Esophagus squamous epithelium (tissue), 5 donors: ENCODE data around the gene ZBBX. TPM values are rescaled to one million over a fixed set of nuclear protein-coding genes. Genes with fewer than 3 reads are reported as not detected.

Source experiments
- DNase-seq: peaks from one replicate; lab custom pipeline; 2025; lab: John Stamatoyannopoulos, UW
- H3K27ac ChIP-seq, 4 donors: fragments of 200-600 bp; sonication (generic); one replicate each; pipeline ENCODE4 v1.5.1; 2016 to 2019; ENCODE audit warnings: mild to moderate bottlenecking in 1 of 4
- H3K27me3 ChIP-seq, 4 donors: fragments of 200-600 bp; sonication (generic); 1 replicate in 3 of 4; 2 replicates in 1 of 4; pipeline versions ENCODE4 v1.5.1 to v1.6.0; 2017 to 2021; ENCODE audit warnings: antibody characterized with exemption in 1 of 4
- H3K36me3 ChIP-seq, 3 donors: fragments of 200-600 bp; sonication (generic); one replicate each; pipeline ENCODE4 v1.5.1; 2016 to 2019
- H3K4me1 ChIP-seq, 3 donors: fragments of 200-600 bp; sonication (generic); one replicate each; pipeline ENCODE4 v1.5.1; 2017 to 2019
- H3K4me3 ChIP-seq, 4 donors: fragments of 200-600 bp; sonication (generic); 1 replicate in 3 of 4; 2 replicates in 1 of 4; pipeline ENCODE4 v1.5.1; 2016 to 2019; ENCODE audit warnings: mild to moderate bottlenecking in 2 of 4, moderate library complexity in 1 of 4
- H3K9me3 ChIP-seq, 3 donors: fragments of 200-600 bp; sonication (generic); one replicate each; pipeline ENCODE4 v1.5.1; 2016 to 2019
- CTCF ChIP-seq, 6 experiments: fragments of 450-650 bp in 4 of 6; fragments of 200-600 bp in 2 of 6; sonication (generic) in 2 of 6; IDR thresholded peaks; one replicate each; pipeline ENCODE4 v1.5.1; 2016 to 2019; ENCODE audit warnings: antibody characterized with exemption in 6 of 6, mild to moderate bottlenecking in 4 of 6, moderate library complexity in 4 of 6
- POLR2A ChIP-seq, 4 donors: fragments of 450-650 bp; IDR thresholded peaks; one replicate each; pipeline ENCODE4 v1.6.1; 2017; ENCODE audit warnings: antibody characterized with exemption in 4 of 4, mild to moderate bottlenecking in 4 of 4, moderate library complexity in 3 of 4
- WGBS, 2 donors: methylation state at CpG; one replicate each; pipeline ENCODE4 v1.1.5; 2018; 5-methylcytosine and 5-hydroxymethylcytosine counted together
- intact Hi-C: fragments of 100-400 bp; cut with DNase I; formaldehyde crosslinking; loops from one replicate; pipeline ENCODE4 v1.15.0; 2022
- total RNA-seq, 4 donors: library from RNA; depleted of rRNA; stranded (reverse); fragments of >200 nt; gene quantifications; one replicate each; pipeline ENCODE4 v1.1.0, GENCODE V29; 2016
- donor health status: DM: yes; HTN: yes; CAD: no.

ZBBX gene
- total RNA-seq, 4 donors from 2014 or later, result not detected

- DNase-seq, result no peak
- no peak overlapping the region for H3K4me3 ChIP-seq
- intact Hi-C loops, result no loop called here
- WGBS, 2 donors, result 94 to 100% methylated on average over 1 of the region's 1 CpG
- no peak overlapping the region for H3K27ac ChIP-seq
- no peaks in the 10 kb centered on the region for H3K4me1 ChIP-seq
- H3K27me3 ChIP-seq, result no peaks in the 10 kb centered on the region
- H3K36me3 ChIP-seq, result no peaks in the 10 kb centered on the region
- no peak for TF ChIP-seq POLR2A (IDR thresholded peaks at IDR 0.05)
- no peak for TF ChIP-seq CTCF (IDR thresholded peaks at IDR 0.05)
- H3K9me3 ChIP-seq, result no peaks in the 10 kb centered on the region
These were observed 18.1 kb downstream of the ZBBX start for GRCh38 chr3:167361948-167362347.

GRCh38 chr3:167361306-167361705, 18.8 kb downstream of the ZBBX start:
- H3K4me3 ChIP-seq, result no peak overlapping the region
- 45 to 60% methylated on average over 1 of the region's 1 CpG for WGBS, 2 donors
- intact Hi-C loops, result no loop called here
- TF ChIP-seq POLR2A (IDR thresholded peaks at IDR 0.05) (no peak), CTCF (IDR thresholded peaks at IDR 0.05) (no peak)
- DNase-seq, result no peak
- no peaks in the 10 kb centered on the region for H3K4me1 ChIP-seq
- no peaks in the 10 kb centered on the region for H3K27me3 ChIP-seq
- no peak overlapping the region for H3K27ac ChIP-seq
- H3K36me3 ChIP-seq, result no peaks in the 10 kb centered on the region
- H3K9me3 ChIP-seq, result no peaks in the 10 kb centered on the region

- DNase-seq, result no peak
- TF ChIP-seq CTCF (IDR thresholded peaks at IDR 0.05) (no peak), POLR2A (IDR thresholded peaks at IDR 0.05) (no peak)
These were observed 24.7 kb downstream of the ZBBX start for GRCh38 chr3:167355446-167355845.

GRCh38 chr3:167354751-167355150, 25.3 kb downstream of the ZBBX start:
- Histone ChIP-seq H3K9me3 (no peaks in the 10 kb centered on the region), H3K4me3 (no peak overlapping the region), H3K27ac (no peak overlapping the region), H3K27me3 (no peaks in the 10 kb centered on the region), H3K36me3 (no peaks in the 10 kb centered on the region), H3K4me1 (no peaks in the 10 kb centered on the region)
- intact Hi-C loops, result no loop called here
- WGBS, 2 donors, result 30 to 40% methylated on average over 1 of the region's 1 CpG
- DNase-seq, result no peak
- no peak for TF ChIP-seq POLR2A (IDR thresholded peaks at IDR 0.05)
- TF ChIP-seq CTCF (IDR thresholded peaks at IDR 0.05), result no peak

More at GRCh38 chr3:167355446-167355845, 24.7 kb downstream of the ZBBX start:
- no peaks in the 10 kb centered on the region for H3K27me3 ChIP-seq
- H3K9me3 ChIP-seq, result no peaks in the 10 kb centered on the region
- intact Hi-C loops, result no loop called here
- no peak overlapping the region for H3K27ac ChIP-seq
- H3K4me3 ChIP-seq, result no peak overlapping the region
- H3K36me3 ChIP-seq, result no peaks in the 10 kb centered on the region
- H3K4me1 ChIP-seq, result no peaks in the 10 kb centered on the region

- intact Hi-C loops, result no loop called here
These were observed 29.7 kb downstream of the ZBBX start for GRCh38 chr3:167350245-167350862.

More at GRCh38 chr3:167350245-167350862, 29.7 kb downstream of the ZBBX start:
- no peaks in the 10 kb centered on the region for H3K27me3 ChIP-seq
- H3K4me1 ChIP-seq, result no peaks in the 10 kb centered on the region
- H3K4me3 ChIP-seq, result no peak overlapping the region
- TF ChIP-seq CTCF (IDR thresholded peaks at IDR 0.05) (peak in 4 of 6 experiments; percentile 20 to 49 (median 23)), POLR2A (IDR thresholded peaks at IDR 0.05) (no peak)
- no peak overlapping the region for H3K27ac ChIP-seq
- H3K36me3 ChIP-seq, result no peaks in the 10 kb centered on the region
- 32 to 37% methylated on average over 2 of the region's 2 CpGs for WGBS, 2 donors
- no peak for DNase-seq
- H3K9me3 ChIP-seq, result no peaks in the 10 kb centered on the region
